GM18861 (cell line): ENCODE data around the gene RNASE13.
"Not testable (repeated sequence)": the region's sequence is repeated elsewhere in the genome, so short reads cannot be mapped to it uniquely, and the experiment has no call there.

Experiments used
- ATAC-seq: cut with Tn5 transposase; IDR thresholded peaks from one replicate; pipeline ENCODE4 v1.9.1; 2021; ENCODE audit not compliant: unreplicated experiment

RNASE13 gene

DNA sequence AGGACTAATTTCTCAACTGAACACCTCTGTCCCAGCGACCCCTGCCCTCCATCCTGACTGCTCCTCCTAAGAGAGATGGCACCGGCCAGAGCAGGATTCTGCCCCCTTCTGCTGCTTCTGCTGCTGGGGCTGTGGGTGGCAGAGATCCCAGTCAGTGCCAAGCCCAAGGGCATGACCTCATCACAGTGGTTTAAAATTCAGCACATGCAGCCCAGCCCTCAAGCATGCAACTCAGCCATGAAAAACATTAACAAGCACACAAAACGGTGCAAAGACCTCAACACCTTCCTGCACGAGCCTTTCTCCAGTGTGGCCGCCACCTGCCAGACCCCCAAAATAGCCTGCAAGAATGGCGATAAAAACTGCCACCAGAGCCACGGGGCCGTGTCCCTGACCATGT is 8.3 kb upstream of the RNASE13 start:
- ATAC-seq: no peak

DNA sequence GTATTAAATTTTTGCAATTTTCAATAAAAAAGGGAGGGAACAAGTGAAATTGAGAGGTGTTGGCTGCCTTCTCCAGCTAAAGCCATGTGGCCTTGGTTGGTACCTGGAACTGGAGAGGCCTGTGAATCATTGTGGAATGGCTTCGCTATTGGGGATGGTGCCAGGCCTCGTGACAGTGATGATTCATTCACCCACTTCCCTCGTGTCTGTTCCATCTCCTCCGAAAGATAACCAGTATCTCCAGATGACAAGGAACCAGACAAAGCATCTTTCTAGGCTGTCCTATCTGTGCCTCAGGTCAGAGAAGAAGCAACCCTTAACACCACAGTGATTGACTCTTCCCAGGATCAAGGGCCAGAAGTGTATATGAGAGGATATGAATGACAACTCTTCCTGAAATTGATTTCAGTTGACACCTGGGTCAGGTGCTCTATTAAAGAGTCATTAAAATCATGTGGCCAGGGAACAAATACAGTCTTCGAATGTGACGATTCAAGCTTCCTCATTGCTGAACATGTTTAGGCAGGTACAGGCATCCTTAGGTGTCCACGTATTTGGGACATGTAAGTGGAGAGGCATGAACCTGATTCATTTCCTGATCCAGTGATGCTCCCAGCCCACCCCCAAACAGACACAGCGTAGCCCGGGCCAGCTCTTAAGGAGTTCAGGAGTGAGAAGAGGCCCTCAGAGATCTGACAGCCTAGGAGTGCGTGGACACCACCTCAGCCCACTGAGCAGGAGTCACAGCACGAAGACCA is 7.2 kb upstream of the RNASE13 start, which contains the start of gene RNASE7:
Gene RNASE7, plus strand, starts transcription at position 687 of the 758 bp plus-strand sequence. CDS start 631 bp downstream, outside the sequence.
- no peak for ATAC-seq

DNA sequence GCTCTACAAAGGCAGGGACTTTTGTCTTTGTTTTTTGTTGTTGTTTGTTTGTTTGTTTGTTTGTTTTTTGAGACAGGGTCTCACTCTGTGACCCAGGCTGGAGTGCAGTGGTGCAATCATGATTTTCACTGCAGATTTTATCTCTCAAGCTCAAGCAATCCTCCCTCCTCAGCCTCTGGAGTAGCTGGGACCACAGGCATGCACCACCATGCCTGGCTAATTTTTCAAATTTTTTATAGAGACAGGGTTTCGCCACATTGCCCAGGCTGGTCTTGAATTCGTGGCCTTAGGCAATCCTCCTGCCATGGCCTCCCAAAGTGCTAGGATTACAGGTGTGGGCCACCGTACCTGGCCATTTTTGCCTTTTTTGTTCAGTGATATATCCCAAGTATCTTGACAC is 6.3 kb upstream of the RNASE13 start:
- not testable (repeated sequence) for ATAC-seq

DNA sequence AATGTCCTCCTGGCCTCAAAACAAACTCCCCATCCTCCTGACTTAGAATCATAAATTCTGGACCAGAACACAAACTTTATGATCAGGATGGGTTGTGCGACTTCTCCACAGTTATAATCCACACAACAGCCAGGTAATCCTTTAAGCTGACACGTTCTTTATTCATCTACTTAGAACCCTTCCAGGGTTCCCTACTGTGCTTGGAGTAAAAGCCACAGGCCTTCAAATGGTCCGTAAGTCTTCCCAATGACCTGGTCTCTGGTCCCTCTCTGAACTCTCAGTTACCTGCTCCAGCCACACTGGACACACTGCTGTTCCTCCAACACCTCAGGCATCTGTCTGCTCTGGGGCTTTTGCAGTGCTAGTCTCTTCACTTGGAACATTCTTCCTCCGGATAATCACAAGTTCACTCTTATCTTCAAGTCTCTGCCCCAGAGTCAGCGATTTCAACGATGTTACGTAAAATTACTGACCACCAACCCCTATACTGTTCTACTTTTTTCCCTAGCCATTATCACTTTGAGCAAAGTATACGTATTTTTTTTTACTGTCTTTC is 5.8 kb upstream of the RNASE13 start:
- ATAC-seq: no peak

DNA sequence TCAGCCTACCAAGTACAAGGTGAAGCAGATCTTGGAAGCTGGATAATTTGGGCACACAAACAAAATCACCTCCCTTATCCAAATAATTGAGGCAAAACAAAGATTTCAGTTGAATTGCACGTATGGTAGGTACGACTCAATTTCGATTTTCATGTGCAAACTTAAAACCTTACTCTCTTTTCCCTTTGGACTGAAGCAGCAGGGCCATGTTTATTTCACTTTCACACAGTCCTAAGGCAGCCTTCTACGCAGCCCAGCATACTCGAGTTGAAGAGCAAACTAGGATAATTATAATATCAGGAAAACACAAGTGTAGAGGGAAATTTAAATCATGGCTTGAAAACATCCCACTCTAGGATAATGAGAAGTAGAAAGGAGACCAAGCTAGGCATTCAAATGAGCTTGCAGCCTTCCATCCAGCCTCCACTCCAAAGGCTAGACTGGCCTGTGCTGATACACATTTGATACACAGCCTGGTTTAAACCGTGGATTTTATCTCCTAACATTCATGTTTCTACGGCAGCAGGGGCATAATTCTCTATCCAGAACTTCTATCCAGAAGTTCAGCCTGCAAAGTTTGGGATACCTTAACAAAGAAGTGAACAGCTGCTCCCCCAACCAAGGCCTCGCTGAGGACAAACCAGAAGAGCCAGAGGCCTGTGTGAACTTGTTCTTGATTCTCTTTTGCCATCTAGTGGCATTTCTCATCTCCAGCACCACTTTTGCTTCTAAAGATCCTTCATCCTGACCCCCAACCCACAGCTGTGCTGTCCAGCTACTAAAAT is 5.2 kb upstream of the RNASE13 start:
- no peak for ATAC-seq

DNA sequence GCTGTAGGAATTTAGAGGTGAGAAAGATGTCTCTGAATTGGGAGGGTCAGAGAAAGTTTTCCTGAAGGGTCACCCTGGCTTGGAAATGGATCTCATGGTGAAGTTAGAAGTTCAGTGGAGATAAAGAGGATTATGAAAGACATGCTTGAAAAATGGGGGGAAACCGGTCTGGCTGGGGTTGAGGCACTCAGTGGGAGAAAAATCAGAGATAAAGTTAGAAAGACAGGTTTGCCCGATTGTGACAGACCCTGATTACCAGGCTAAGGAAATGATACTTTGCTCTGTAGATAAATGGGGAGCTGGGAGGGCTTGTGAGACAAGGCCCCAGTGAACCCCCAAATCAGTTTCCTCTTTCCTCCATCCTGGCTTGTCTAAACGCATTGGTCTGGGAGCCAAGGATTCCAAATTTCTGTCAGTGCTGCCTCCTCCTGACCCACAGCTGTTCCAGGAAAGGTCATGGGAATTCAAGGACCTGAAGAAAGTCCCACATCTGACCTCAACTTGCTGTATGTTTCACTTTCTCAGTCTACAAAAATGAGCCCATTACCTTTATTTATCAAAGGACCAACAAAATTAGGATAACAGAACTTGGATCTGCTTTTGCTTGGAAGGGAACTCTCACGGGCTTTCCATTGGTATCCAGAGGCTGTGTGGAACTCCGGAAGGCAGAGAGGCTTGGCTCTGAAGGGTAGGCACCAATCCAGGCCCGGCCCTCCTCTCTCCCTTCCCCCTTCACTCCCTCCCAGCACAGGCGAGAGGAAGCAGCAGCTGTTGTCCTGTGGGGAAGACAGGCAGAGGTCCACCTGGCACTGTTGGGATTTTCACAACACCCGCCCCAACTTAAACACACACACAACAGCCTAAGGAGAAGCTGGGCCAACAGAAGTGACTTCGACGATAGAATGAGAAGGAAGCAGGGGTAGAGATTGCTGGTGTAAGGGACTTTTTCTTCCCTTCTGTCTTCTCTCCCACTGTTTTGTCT is 4.1 kb upstream of the RNASE13 start:
- no peak for ATAC-seq

DNA sequence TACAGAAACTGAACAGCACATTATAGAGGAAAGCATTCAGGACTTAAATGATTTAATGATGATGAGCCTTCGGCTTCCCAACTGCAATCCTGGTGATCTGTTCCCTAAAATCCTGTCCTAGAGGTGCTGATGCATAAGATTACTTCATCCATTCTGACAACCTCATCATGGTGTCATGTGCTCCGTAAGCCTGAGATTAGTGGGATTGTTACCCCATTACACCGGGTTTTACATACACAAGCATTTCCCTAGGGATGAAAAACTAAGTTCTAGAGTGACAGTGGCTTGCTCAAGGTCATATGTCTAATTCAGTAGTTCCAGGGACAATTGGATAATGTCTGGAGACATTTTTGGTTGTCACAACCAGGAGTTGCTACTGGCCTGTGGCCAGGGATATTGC is 2.5 kb upstream of the RNASE13 start:
- ATAC-seq: no peak

DNA sequence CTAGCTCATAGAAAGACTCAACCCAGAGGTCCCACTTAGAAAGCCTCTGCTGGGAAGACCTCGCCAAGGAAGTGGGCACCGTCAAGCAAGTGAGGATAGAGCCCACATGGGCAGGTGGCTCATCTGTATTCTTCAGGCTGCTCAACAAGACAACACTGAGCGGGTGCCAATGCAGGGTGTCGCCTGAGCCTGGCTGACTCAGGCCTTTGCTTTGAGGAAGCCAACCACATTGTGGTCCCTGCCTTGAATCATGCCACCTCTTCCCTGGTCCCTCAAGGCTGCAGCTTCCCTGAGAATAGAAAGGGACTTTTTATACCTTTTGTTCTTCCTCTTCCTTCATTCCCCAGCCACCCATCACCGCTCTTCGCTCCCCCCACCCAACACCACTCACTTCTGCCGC is 2.1 kb upstream of the RNASE13 start:
- ATAC-seq: no peak

DNA sequence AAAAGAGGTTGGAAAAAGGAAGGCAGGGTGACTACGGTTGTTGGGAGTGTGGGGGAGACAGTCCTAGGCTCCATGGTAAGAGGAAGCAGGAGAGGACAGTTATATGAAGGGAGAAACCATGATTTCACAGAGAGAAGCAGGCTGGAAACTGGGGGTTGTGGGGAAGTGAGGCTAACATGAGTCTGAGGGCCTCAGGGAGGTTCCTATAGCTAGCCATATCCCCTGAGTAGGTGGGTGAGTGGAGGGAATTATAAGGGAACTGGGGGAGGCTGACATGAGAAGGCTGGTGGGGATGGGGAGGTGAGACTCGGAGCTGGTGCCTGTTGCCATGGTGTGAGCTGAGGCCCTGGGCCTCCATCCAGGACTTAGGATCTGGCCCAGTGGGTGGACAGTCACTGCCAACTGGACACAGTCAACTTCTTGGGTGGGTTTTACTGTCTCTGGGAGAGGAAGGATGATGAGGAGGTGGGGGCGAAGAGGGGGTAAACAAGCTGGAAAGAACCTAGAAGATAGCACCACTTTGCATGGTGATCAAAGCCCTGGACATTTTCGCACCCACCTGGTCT is 1.4 kb downstream of the RNASE13 start:
- ATAC-seq: no peak

DNA sequence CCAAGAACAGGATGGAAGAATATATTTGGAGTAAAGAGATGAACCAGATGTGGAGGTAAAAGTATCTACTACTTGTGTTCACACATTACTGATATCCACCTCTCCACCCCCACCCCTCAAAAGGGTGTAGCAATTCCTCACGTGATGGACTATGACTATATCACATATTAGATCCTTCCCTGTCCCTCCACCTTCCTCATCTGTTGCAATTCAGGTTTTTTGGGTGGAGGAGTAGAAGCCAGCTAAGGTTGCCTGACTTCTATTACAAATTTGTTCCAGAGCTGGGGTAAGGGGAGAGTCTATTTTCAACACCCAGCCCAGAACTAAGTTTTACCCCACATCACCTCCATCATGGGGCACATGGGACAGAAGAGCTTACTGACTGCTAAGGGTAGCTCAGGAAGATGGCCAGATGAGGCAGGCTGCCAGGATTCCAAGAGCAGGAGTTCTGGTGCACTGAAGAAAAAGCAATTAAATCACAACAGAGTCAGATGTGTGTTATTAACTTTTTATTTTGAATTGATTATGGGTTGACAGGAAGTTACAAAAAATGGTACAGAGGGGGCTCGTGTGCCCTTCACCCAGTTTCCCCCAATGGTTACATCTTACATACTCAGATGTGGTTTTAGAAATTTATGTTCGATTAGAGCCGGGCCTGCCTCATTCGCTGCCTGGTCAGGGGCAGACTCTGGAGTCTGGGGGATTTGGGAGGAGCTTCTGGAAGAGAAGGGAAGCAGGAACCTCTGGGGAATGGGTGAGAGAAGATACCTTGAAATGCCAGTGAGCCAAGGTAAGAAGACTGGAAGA is 2.1 kb downstream of the RNASE13 start:
- ATAC-seq: no peak

DNA sequence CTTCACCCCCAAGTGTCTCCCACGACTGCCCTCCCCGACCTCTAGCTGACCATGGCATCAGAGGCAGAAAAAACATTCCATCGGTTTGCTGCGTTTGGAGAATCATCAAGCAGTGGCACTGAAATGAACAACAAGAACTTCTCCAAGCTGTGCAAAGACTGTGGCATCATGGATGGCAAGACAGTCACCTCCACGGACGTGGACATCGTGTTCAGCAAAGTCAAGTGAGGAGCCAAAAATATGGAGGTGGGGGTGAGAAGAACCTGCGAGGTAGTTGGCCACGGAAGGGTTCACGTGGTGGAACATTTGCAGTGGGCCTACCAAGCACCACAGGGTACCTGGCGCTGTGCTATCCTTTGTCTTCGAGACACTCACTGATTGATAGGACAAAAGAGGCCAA is 4.1 kb downstream of the RNASE13 start:
- ATAC-seq: no peak

DNA sequence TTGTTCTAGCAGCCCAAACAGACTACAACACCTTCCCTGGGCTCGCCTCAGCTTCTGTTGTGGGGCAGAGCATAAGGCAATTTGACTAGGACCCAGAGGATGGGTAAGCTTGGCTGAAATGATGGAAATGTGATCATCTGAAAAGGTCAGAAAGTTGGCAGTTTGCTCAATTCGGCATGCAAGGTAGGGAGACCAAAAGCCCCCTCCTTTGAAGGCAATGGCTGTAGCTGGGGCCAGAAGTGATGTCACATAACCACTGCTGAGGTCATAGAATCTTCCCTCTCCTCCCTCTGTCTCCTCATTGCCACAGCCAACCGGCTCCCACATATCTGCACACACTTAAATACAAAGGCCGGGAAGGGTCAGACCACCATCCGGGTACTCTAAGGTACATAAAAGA is 4.7 kb downstream of the RNASE13 start, which contains the start of gene TPPP2:
Gene TPPP2, plus strand, starts transcription at position 301 of the 400 bp plus-strand sequence. CDS start 365 bp downstream, outside the sequence.
- no peak for ATAC-seq

DNA sequence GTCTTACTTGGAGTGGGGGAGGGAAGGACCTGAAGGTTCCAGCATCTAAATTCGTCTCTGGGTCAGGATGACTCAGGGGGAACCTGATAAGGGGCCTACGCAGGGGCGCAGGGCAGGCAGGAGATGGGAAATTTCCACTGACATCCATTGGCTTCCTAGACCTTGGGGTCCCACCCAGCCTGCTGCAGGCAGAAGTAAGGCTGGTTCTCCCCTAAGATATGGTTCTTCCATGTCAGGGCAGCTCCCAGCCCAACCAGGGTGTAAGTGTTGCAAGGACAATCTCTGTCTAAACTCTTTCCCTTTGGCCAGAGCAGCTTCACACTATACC is 7.7 kb downstream of the RNASE13 start:
- ATAC-seq: no peak

DNA sequence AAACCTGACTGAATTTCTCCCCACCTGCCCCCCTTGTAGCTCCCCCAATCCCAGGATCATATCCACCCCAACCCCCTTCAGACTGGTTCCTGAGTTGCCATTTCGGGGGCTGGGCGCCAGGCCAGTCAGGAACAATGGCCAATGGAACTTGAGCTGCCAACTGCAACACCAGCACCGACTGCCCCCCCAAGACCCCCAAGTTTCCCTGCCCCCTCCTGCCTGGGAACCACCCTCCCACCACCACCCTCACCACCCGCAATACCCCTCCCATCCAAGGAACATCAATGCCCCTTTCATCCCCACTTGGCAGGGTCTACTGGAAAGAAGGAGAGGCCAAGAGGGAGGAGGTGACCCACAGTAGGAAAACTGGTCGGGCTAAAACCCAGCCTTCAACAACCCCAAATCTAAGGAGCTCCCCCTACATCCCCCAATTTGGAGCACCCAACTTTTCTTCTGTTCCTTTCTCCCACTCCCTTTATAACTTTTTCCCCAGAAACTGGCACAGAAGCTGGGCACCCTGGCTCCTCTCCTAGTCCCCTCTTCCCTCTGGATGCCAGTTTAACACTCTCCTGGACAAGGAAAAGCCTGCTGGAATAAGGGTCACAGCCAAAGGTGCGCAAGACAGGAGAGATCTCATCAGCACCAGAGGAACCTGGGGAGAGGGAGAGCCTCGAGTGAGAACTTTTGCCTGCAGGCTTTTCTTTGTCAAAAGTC is 8.2 kb downstream of the RNASE13 start:
- ATAC-seq: no peak

DNA sequence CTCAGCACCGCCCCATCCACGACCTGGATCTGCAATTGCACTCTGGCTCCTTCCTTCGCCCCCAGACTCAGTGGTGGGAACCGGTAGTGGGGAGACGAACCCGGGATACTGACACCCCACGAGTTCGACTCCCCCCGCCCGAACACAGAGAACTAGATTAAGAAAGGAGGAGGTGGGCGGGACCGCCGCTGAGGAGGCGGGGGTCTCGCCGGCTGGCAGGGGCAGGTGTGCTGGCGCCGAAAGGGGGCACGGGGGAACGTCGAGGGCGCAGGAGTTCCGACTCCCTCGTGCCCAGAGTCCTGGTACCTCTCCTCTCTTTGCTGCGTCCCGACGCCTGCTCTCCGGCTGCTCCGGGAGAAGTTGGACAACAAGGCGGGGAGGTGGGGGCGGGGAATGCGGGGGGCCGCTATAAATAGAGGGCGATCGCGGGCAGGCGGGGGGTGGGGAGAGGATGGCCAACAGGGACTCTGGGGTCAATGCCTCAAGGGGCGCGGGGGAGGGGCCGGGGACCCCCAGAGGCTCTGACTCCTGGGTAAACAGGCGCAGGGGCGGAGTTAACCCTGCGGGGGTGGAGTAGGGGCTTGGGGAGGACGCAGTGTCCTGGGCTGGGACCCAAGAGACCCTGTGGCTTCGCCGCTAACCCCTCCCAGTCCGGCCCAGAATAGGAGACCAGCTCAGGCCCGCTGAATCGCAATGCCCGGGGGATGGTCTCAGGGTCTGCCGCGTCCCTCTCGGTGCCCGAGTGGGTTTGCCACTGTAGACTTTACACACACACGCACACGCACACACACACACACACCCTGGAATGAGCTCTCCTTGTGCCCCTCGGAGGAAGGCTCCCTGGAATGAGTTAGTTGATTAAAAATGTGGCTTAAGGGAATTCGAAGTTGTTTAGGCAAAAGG is 9.0 kb downstream of the RNASE13 start:
- no peak for ATAC-seq

DNA sequence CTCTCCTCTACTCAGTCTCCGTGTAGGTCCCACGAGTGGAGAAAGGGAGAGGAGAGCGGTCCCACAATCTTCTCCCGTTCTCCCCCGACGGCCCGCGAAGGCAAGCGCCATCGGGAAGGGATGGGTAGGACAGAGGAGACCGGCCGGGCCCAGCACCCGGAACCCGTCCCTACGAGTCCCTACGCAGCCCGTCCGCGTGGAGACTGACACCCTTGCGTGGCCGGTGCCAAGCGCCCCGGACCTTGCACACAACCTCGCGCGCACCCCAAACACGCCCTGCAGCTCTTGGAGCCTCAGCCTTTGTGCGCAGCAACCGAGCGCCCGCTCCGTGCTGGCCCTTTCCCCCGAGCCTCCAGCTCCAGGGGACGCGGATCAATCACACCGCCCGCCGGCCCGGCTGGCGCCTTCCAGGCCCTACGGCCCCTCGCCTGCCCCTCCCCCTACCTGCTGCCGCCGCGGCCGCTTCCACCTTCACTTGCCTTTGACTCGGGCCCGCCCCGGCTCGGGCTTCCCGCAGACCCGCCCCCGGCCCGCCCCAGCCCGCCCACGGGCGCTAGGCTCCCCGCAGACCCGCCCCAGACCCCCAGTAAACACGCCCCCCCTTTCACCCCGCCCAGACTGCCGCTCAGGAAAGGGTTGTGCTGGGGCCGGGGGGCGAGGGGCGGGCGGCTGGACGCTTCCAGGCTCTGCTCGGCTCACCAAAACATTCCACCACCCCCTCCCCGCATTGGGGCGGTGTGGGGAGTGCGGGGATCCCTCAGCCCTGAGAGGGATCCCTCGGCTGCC is 9.8 kb downstream of the RNASE13 start, which contains the start of gene NDRG2:
Gene NDRG2, minus strand, starts transcription at position 477 of the 786 bp plus-strand sequence. CDS start 1,746 bp downstream, outside the sequence.
- ATAC-seq: no peak
